DND-41 (cell line): ENCODE results near the gene PDE4D.
"Not testable (repeated sequence)": the region's sequence is repeated elsewhere in the genome, so short reads cannot be mapped to it uniquely, and the experiment has no call there.

Experiments
- ATAC-seq: fragments of 200-7000 bp; cut with Tn5 transposase; 3 replicates; pipeline ENCODE4 v1.9.1; 2021; ENCODE audit warnings: low read depth; ENCODE audit not compliant: insufficient read depth
- DNase-seq: peaks from one replicate; pipeline ENCODE4 v3.0.0-alpha.2; 2020
- H2AFZ ChIP-seq: 2 replicates; pipeline ENCODE4 v1.6.0; 2012; ENCODE audit warnings: low read depth, low read length
- H3K27ac ChIP-seq: 2 replicates; pipeline ENCODE4 v1.5.1; 2012; ENCODE audit warnings: low read length, inconsistent platforms
- H3K27me3 ChIP-seq: fragments of 200-600 bp; sonication (generic); 2 replicates; pipeline ENCODE4 v1.6.0; 2012; ENCODE audit warnings: low read length, mild to moderate bottlenecking, inconsistent platforms; ENCODE audit not compliant: insufficient read depth, poor library complexity
- H3K36me3 ChIP-seq: 2 replicates; pipeline ENCODE4 v1.5.1; 2012; ENCODE audit warnings: low read length, inconsistent platforms; ENCODE audit not compliant: insufficient read depth
- H3K4me1 ChIP-seq: 2 replicates; pipeline ENCODE4 v1.5.1; 2012; ENCODE audit warnings: mild to moderate bottlenecking, low read length; ENCODE audit not compliant: insufficient read depth
- H3K4me2 ChIP-seq: 2 replicates; pipeline ENCODE4 v1.6.0; 2012; ENCODE audit warnings: mild to moderate bottlenecking, moderate library complexity, low read length, inconsistent platforms; ENCODE audit not compliant: insufficient read depth
- H3K4me3 ChIP-seq, 2 experiments: fragments of 200-600 bp in 1 of 2; shearing (Covaris generic) in 1 of 2; 2 replicates each; pipeline ENCODE4 v1.5.1; 2012 to 2016; ENCODE audit warnings: inconsistent platforms in 2 of 2, low read length in 2 of 2, mild to moderate bottlenecking in 2 of 2, low read depth in 1 of 2, moderate library complexity in 1 of 2
- H3K79me2 ChIP-seq: 2 replicates; pipeline ENCODE4 v1.6.0; 2012; ENCODE audit warnings: low read length, inconsistent platforms; ENCODE audit not compliant: insufficient read depth
- H3K9ac ChIP-seq: 2 replicates; pipeline ENCODE4 v1.6.0; 2012; ENCODE audit warnings: low read depth, mild to moderate bottlenecking, inconsistent platforms, low read length, moderate library complexity
- H3K9me3 ChIP-seq: 2 replicates; pipeline ENCODE4 v1.5.1; 2012; ENCODE audit warnings: low read length, moderate library complexity, mild to moderate bottlenecking, inconsistent platforms; ENCODE audit not compliant: insufficient read depth, severe bottlenecking
- H4K20me1 ChIP-seq: 2 replicates; pipeline ENCODE4 v1.6.0; 2012; ENCODE audit warnings: low read length; ENCODE audit not compliant: insufficient read depth
- CTCF ChIP-seq: IDR thresholded peaks from 2 replicates; pipeline ENCODE4 v1.5.1; 2012; ENCODE audit warnings: borderline replicate concordance, low read length, moderate library complexity, mild to moderate bottlenecking; ENCODE audit not compliant: poor library complexity, severe bottlenecking; ENCODE audit errors: extremely low read depth
- EZH2 ChIP-seq: IDR thresholded peaks from 3 replicates; pipeline ENCODE4 v1.6.1; 2012; ENCODE audit warnings: borderline replicate concordance, low read depth, mild to moderate bottlenecking, moderate library complexity, low read length, inconsistent platforms; ENCODE audit not compliant: severe bottlenecking

Gene PDE4D

GRCh38 chr5:59596586-59597350 lies 296.8 kb downstream of the PDE4D start:
- no peak overlapping the region for H2AFZ ChIP-seq

DNA sequence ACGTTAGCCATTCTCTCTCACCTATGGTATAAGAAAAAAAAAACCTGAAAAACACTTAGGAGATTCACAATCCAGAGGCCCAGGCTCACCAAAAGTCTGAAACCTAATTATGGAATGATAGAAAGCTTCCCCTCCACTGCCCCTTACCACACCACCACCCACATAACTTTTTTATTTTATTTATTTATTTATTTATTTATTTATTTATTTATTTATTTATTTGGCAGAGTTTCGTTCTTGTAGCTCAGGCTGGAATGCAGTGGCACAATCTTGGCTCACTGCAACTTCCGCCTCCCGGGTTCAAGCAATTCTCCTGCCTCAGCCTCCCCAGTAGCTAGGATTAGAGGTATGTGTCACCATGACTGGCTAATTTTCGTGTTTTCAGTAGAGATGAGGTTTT lies 299.4 kb downstream of the PDE4D start:
- not testable (repeated sequence) for H3K4me2 ChIP-seq, H3K27ac ChIP-seq, ATAC-seq, H3K36me3 ChIP-seq, H3K4me1 ChIP-seq, DNase-seq, H2AFZ ChIP-seq, H3K9ac ChIP-seq, H3K79me2 ChIP-seq, H3K4me3 ChIP-seq, H4K20me1 ChIP-seq, H3K9me3 ChIP-seq, H3K27me3 ChIP-seq

More at GRCh38 chr5:59596586-59597350, 296.8 kb downstream of the PDE4D start:
- Histone ChIP-seq H4K20me1 (no peaks in the 10 kb centered on the region), H3K27ac (no peak overlapping the region), H3K79me2 (no peaks in the 10 kb centered on the region), H3K4me2 (no peak overlapping the region), H3K9me3 (no peaks in the 10 kb centered on the region), H3K27me3 (no peaks in the 10 kb centered on the region), H3K4me3 (no peak overlapping the region), H3K4me1 (no peaks in the 10 kb centered on the region), H3K9ac (no peak overlapping the region), H3K36me3 (no peaks in the 10 kb centered on the region)
- DNase-seq = no peak
- ATAC-seq = no peak
- no peak for TF ChIP-seq CTCF
- TF ChIP-seq EZH2 = no peak

GRCh38 chr5:59593439-59594007 lies 300.0 kb downstream of the PDE4D start:
- Histone ChIP-seq H2AFZ (no peak overlapping the region), H3K4me2 (no peak overlapping the region), H3K9ac (no peak overlapping the region), H3K4me3 (no peak overlapping the region), H3K27ac (no peak overlapping the region), H4K20me1 (no peaks in the 10 kb centered on the region), H3K79me2 (no peaks in the 10 kb centered on the region), H3K9me3 (no peaks in the 10 kb centered on the region), H3K36me3 (no peaks in the 10 kb centered on the region), H3K4me1 (no peaks in the 10 kb centered on the region), H3K27me3 (no peaks in the 10 kb centered on the region)
- DNase-seq (no peak), ATAC-seq (no peak)
- TF ChIP-seq EZH2 (no peak), CTCF (no peak)

- Histone ChIP-seq H3K4me1 (no peaks in the 10 kb centered on the region), H4K20me1 (no peaks in the 10 kb centered on the region), H3K79me2 (no peaks in the 10 kb centered on the region), H3K4me3 (no peak overlapping the region), H3K36me3 (no peaks in the 10 kb centered on the region), H3K27me3 (no peaks in the 10 kb centered on the region), H3K27ac (no peak overlapping the region), H3K4me2 (no peak overlapping the region), H3K9me3 (no peaks in the 10 kb centered on the region), H2AFZ (no peak overlapping the region), H3K9ac (no peak overlapping the region)
- DNase-seq (no peak), ATAC-seq (no peak)
- TF ChIP-seq CTCF = no peak
- TF ChIP-seq EZH2 = no peak
These were observed 301.4 kb downstream of the PDE4D start for GRCh38 chr5:59592101-59592500.
